Measurements from ENCODE around the gene PFKFB2. TPM values are rescaled to one million over a fixed set of nuclear protein-coding genes. Genes with fewer than 3 reads are reported as not detected.

PFKFB2 gene
- total RNA-seq, 6 donors from 2014 or later: 25.3 to 95.5 (median 58.0) TPM

GRCh38 chr1:207097871-207098324 is 44.8 kb downstream of the PFKFB2 start:
- Histone ChIP-seq H3K36me3 (no peaks in the 10 kb centered on the region), H3K27ac (no peak overlapping the region), H3K4me1 (no peaks in the 10 kb centered on the region), H3K4me3 (no peak overlapping the region), H3K27me3 (no peaks in the 10 kb centered on the region), H3K9me3 (no peaks in the 10 kb centered on the region)
- DNase-seq (no peak), ATAC-seq (ENCODE audit: low FRiP score in 2 of 2) (no peak)
- TF ChIP-seq CTCF (IDR thresholded peaks at IDR 0.05): no peak
- TF ChIP-seq EP300 (IDR thresholded peaks at IDR 0.05): no peak
- no peak for TF ChIP-seq POLR2AphosphoS5 (IDR thresholded peaks at IDR 0.05)
- no peak for TF ChIP-seq POLR2A (IDR thresholded peaks at IDR 0.05)
- WGBS, 2 donors: 77 to 79% methylated on average over 3 of the region's 3 CpGs

GRCh38 chr1:207101720-207102119 is 48.6 kb downstream of the PFKFB2 start:
- no peaks in the 10 kb centered on the region for H3K36me3 ChIP-seq
- no peak overlapping the region for H3K27ac ChIP-seq
- no peaks in the 10 kb centered on the region for H3K27me3 ChIP-seq
- no peaks in the 10 kb centered on the region for H3K9me3 ChIP-seq
- peaks cover 0 to 8% (median 2%) of the 10 kb centered on the region in 4 donors for H3K4me1 ChIP-seq
- WGBS, 2 donors: 82 to 84% methylated on average over 1 of the region's 1 CpG
- TF ChIP-seq EP300 (IDR thresholded peaks at IDR 0.05): no peak
- TF ChIP-seq POLR2AphosphoS5 (IDR thresholded peaks at IDR 0.05): no peak
- TF ChIP-seq CTCF (IDR thresholded peaks at IDR 0.05): no peak
- no peak for TF ChIP-seq POLR2A (IDR thresholded peaks at IDR 0.05)
- H3K4me3 ChIP-seq: no peak overlapping the region
- ATAC-seq (ENCODE audit: low FRiP score in 2 of 2) (no peak), DNase-seq (no peak)

DNA sequence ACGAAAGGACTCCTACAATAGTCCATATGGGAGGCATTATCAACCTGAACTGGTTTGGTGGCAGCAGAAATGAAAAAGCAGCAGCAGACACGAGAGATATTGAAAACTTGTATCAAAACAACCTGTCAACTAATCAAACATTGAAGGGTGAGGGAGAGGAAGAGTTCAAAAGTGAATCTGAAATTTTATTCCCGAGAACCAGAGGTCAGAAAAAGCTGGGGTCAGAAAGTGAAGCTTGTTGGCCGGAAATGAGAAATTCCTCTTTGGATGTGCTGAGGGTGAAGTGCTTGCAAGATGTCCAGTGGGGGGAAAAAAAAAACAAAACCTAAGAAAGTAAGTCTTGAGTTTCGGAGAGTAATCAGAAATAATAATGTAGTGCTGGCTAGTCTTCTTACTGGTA is 49.1 kb downstream of the PFKFB2 start:
- DNase-seq (no peak), ATAC-seq (ENCODE audit: low FRiP score in 2 of 2) (no peak)
- no peaks in the 10 kb centered on the region for H3K36me3 ChIP-seq
- WGBS, 2 donors: 76 to 80% methylated on average over 5 of the region's 5 CpGs
- TF ChIP-seq CTCF (IDR thresholded peaks at IDR 0.05): no peak
- no peak for TF ChIP-seq EP300 (IDR thresholded peaks at IDR 0.05)
- no peak for TF ChIP-seq POLR2AphosphoS5 (IDR thresholded peaks at IDR 0.05)
- TF ChIP-seq POLR2A (IDR thresholded peaks at IDR 0.05): no peak
- no peak overlapping the region for H3K4me3 ChIP-seq
- H3K9me3 ChIP-seq: no peaks in the 10 kb centered on the region
- no peak overlapping the region for H3K27ac ChIP-seq
- peaks cover 0 to 8% (median 2%) of the 10 kb centered on the region in 4 donors for H3K4me1 ChIP-seq
- H3K27me3 ChIP-seq: no peaks in the 10 kb centered on the region

- H3K9me3 ChIP-seq: no peaks in the 10 kb centered on the region
- ATAC-seq (ENCODE audit: low FRiP score in 2 of 2) (no peak), DNase-seq (no peak)
- H3K4me1 ChIP-seq: peaks cover 0 to 8% (median 2%) of the 10 kb centered on the region in 4 donors
- no peaks in the 10 kb centered on the region for H3K36me3 ChIP-seq
- H3K4me3 ChIP-seq: no peak overlapping the region
- 86 to 98% methylated on average over 1 of the region's 1 CpG for WGBS, 2 donors
- H3K27me3 ChIP-seq: no peaks in the 10 kb centered on the region
- no peak overlapping the region for H3K27ac ChIP-seq
- TF ChIP-seq CTCF (IDR thresholded peaks at IDR 0.05): no peak
- no peak for TF ChIP-seq POLR2A (IDR thresholded peaks at IDR 0.05)
Measured at GRCh38 chr1:207102659-207103058, 49.6 kb downstream of the PFKFB2 start.

GRCh38 chr1:207103892-207104373 is 50.9 kb downstream of the PFKFB2 start, which contains the start of gene C4BPA:
C4BPA (plus strand) TSS chr1:207104233; CDS start chr1:207113026, 8,793 bp downstream.
- peak within 1 kb of the TSS in 3 of 4 donors; percentile 32 to 56 (median 44) for H3K27ac ChIP-seq
- ATAC-seq (ENCODE audit: low FRiP score in 2 of 2) (peak; percentile 31 to 76), DNase-seq (peak in 1 of 2 donors; percentile 37)
- TF ChIP-seq POLR2A (IDR thresholded peaks at IDR 0.05): peak in 1 of 4 donors; percentile 36
- TF ChIP-seq EP300 (IDR thresholded peaks at IDR 0.05): peak in 1 of 4 donors; percentile 17
- no peak for TF ChIP-seq CTCF (IDR thresholded peaks at IDR 0.05)
- H3K27me3 ChIP-seq: no peaks in the 10 kb centered on the region
- peak within 1 kb of the TSS in 3 of 4 donors; percentile 18 to 39 (median 25) for H3K4me3 ChIP-seq
- H3K36me3 ChIP-seq: no peaks in the 10 kb centered on the region
- WGBS, 2 donors: 44 to 48% methylated on average over 7 of the region's 7 CpGs
- no peaks in the 10 kb centered on the region for H3K9me3 ChIP-seq
- H3K4me1 ChIP-seq: peaks cover 0 to 8% (median 2%) of the 10 kb centered on the region in 4 donors

Measured in upper lobe of left lung (tissue), 6 donors.